ENCODE measurements around the gene CD84. TPM values are rescaled to one million over a fixed set of nuclear protein-coding genes. Genes with fewer than 3 reads are reported as not detected.
A peak's percentile ranks its signal among the peaks of the same experiment; 100 is the strongest.

Gene CD84
- total RNA-seq, 1 experiment from 2014 or later = not detected

DNA sequence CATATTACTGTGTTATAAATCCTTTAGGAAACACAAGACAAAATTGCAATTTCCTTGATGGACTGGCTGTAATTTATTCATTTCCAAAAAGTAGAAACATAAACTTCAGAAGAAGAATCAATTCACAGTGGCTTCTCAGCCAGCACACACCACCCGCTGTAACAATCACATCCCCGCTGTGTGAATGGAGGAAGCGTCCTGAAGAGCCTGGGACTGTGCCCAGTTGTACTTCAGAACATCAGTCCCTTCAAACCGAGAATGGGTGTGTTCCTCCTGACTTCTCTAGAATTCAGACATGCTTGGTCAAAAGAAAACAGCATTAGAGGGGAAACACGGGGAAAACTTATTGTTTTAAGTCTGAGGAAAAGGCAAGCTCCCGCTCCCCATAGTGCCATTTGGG lies 28.8 kb upstream of the CD84 start:
- Mint-ChIP-seq H3K4me3 (ENCODE audit: unreplicated experiment) (no peak overlapping the region), H3K36me3 (ENCODE audit: insufficient read depth, unreplicated experiment) (no peaks in the 10 kb centered on the region), H3K4me1 (ENCODE audit: low read depth, unreplicated experiment) (no peaks in the 10 kb centered on the region), H3K27me3 (ENCODE audit: insufficient read depth, unreplicated experiment) (peaks cover 2% of the 10 kb centered on the region), H3K9me3 (ENCODE audit: unreplicated experiment) (peaks cover 5% of the 10 kb centered on the region), H3K27ac (ENCODE audit: unreplicated experiment) (no peak overlapping the region)
- no peaks in the 10 kb centered on the region for H3K36me3 ChIP-seq (ENCODE audit: control insufficient read depth, insufficient read depth, low read length)
- H3K4me1 ChIP-seq = no peaks in the 10 kb centered on the region
- H3K9me3 ChIP-seq = peaks cover 4% of the 10 kb centered on the region; the same call in 1 of the 2 replicates
- H3K4me3 ChIP-seq (ENCODE audit: low read depth, low read length) = no peak overlapping the region
- ChIA-PET CTCF (interaction anchor here (1.8 kb wide), 1 partner anchor 231 kb away, joined by 4 read pairs; no protein-coding TSS in a partner anchor), POLR2A (no interaction called here)
- no TSS peak for BruUV-seq (replicated peaks)
- H3K27me3 ChIP-seq (replicated peaks; ENCODE audit: control insufficient read depth, insufficient read depth, low read length) = no peaks in the 10 kb centered on the region
- intact Hi-C loops (cut with micrococcal nuclease; ENCODE audit: unreplicated experiment) = no loop called here
- TF ChIP-seq, protein P1, sequence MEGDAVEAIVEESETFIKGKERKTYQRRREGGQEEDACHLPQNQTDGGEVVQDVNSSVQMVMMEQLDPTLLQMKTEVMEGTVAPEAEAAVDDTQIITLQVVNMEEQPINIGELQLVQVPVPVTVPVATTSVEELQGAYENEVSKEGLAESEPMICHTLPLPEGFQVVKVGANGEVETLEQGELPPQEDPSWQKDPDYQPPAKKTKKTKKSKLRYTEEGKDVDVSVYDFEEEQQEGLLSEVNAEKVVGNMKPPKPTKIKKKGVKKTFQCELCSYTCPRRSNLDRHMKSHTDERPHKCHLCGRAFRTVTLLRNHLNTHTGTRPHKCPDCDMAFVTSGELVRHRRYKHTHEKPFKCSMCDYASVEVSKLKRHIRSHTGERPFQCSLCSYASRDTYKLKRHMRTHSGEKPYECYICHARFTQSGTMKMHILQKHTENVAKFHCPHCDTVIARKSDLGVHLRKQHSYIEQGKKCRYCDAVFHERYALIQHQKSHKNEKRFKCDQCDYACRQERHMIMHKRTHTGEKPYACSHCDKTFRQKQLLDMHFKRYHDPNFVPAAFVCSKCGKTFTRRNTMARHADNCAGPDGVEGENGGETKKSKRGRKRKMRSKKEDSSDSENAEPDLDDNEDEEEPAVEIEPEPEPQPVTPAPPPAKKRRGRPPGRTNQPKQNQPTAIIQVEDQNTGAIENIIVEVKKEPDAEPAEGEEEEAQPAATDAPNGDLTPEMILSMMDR (IDR thresholded peaks at IDR 0.05; ENCODE audit: insufficient read depth in 1 of 2, low read depth in 1 of 2, low read length in 1 of 2, severe bottlenecking in 1 of 2, unreplicated experiment in 1 of 2) = no peak
- DNase-seq = no peak

DNA sequence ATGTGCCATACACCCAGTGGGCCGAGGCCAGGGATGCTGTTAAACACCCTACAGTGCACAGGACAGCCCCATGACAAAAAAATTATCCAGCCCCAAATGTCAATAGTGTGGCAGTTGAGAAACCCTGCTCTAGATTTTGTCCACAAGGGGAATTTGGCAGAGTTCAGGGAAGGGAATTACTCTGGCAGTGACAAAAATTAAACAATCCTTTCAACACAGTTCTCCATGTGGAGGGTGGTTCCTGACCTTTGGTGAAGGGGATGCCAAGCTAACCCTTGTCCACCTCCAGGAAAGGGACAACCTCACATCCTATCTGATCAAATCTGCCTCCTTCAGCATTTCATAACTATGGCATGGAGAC lies 28.4 kb upstream of the CD84 start:
- Histone ChIP-seq H3K36me3 (ENCODE audit: control insufficient read depth, insufficient read depth, low read length) (no peaks in the 10 kb centered on the region), H3K27me3 (replicated peaks; ENCODE audit: control insufficient read depth, insufficient read depth, low read length) (no peaks in the 10 kb centered on the region), H3K4me1 (no peaks in the 10 kb centered on the region), H3K9me3 (peaks cover 4% of the 10 kb centered on the region; the same call in 1 of the 2 replicates), H3K4me3 (ENCODE audit: low read depth, low read length) (no peak overlapping the region)
- H3K4me3 Mint-ChIP-seq (ENCODE audit: unreplicated experiment) = no peak overlapping the region
- H3K36me3 Mint-ChIP-seq (ENCODE audit: insufficient read depth, unreplicated experiment) = no peaks in the 10 kb centered on the region
- ChIA-PET CTCF (interaction anchor here (1.8 kb wide), 1 partner anchor 231 kb away, joined by 4 read pairs; no protein-coding TSS in a partner anchor), POLR2A (no interaction called here)
- TF ChIP-seq, protein P1 (IDR thresholded peaks at IDR 0.05; ENCODE audit: insufficient read depth in 1 of 2, low read depth in 1 of 2, low read length in 1 of 2, severe bottlenecking in 1 of 2, unreplicated experiment in 1 of 2) = no peak
- intact Hi-C loops (cut with micrococcal nuclease; ENCODE audit: unreplicated experiment) = loop anchor here (1.0 kb wide), 4 partner anchors 63 to 179 kb away; no protein-coding TSS in a partner anchor
- peaks cover 3% of the 10 kb centered on the region for H3K27me3 Mint-ChIP-seq (ENCODE audit: insufficient read depth, unreplicated experiment)
- no peak overlapping the region for H3K27ac Mint-ChIP-seq (ENCODE audit: unreplicated experiment)
- no peak for DNase-seq
- BruUV-seq (replicated peaks) = no TSS peak
- H3K9me3 Mint-ChIP-seq (ENCODE audit: unreplicated experiment) = peaks cover 9% of the 10 kb centered on the region
- H3K4me1 Mint-ChIP-seq (ENCODE audit: low read depth, unreplicated experiment) = no peaks in the 10 kb centered on the region

DNA sequence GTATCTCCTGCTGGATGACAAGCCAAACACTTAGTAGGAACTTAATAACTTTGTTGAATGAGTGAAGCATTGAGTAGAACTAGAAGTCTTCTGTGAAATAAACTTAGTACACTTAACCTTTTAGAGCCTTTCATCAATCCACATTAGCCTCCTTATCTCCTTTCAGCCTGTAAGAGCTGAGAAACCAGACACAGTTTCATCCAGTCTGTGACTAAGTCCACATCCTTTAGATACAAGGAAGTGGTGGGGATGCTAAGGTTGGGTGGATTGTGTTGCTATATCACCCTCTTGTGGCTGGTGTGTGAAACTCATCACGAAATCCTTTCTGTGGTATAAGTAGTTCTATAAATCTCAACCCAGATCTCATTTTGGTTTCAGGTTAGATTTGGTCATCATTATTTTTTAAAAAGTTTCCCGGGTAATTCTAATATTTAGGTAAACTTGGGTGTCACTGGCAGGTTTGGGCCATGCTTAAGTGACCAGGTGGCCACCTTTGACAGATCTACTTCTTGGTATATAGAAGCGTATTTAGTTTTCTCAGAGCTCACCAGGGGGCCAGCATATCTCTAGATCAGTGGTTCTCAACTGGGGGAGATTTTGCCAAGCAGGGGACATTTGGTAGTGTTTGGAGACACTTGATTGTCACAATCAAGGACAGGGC lies 27.8 kb upstream of the CD84 start:
- H3K4me1 Mint-ChIP-seq (ENCODE audit: low read depth, unreplicated experiment) = no peaks in the 10 kb centered on the region
- Histone ChIP-seq H3K4me3 (ENCODE audit: low read depth, low read length) (no peak overlapping the region), H3K4me1 (no peaks in the 10 kb centered on the region), H3K9me3 (peaks cover 4% of the 10 kb centered on the region; the same call in 1 of the 2 replicates), H3K36me3 (ENCODE audit: control insufficient read depth, insufficient read depth, low read length) (no peaks in the 10 kb centered on the region), H3K27me3 (replicated peaks; ENCODE audit: control insufficient read depth, insufficient read depth, low read length) (no peaks in the 10 kb centered on the region)
- H3K9me3 Mint-ChIP-seq (ENCODE audit: unreplicated experiment) = peaks cover 12% of the 10 kb centered on the region
- TF ChIP-seq, protein P1 (IDR thresholded peaks at IDR 0.05; ENCODE audit: insufficient read depth in 1 of 2, low read depth in 1 of 2, low read length in 1 of 2, severe bottlenecking in 1 of 2, unreplicated experiment in 1 of 2) = peak; percentile 69 to 71
- CTCF ChIA-PET = interaction anchor here (0.9 to 1.8 kb wide), 2 partner anchors 179 to 231 kb away, joined by 3 to 4 read pairs; no protein-coding TSS in a partner anchor
- H3K36me3 Mint-ChIP-seq (ENCODE audit: insufficient read depth, unreplicated experiment) = no peaks in the 10 kb centered on the region
- intact Hi-C loops (cut with micrococcal nuclease; ENCODE audit: unreplicated experiment) = loop anchor here (1.0 kb wide), 4 partner anchors 63 to 179 kb away; no protein-coding TSS in a partner anchor
- no TSS peak for BruUV-seq (replicated peaks)
- H3K4me3 Mint-ChIP-seq (ENCODE audit: unreplicated experiment) = no peak overlapping the region
- H3K27ac Mint-ChIP-seq (ENCODE audit: unreplicated experiment) = no peak overlapping the region
- peaks cover 3% of the 10 kb centered on the region for H3K27me3 Mint-ChIP-seq (ENCODE audit: insufficient read depth, unreplicated experiment)
- peak; percentile 57 to 67 for DNase-seq
- POLR2A ChIA-PET = no interaction called here

All from Caco-2 (cell line).